ENCODE results near the gene PRKD2. TPM values are rescaled to one million over a fixed set of nuclear protein-coding genes. Genes with fewer than 3 reads are reported as not detected.
A peak's percentile ranks its signal among the peaks of the same experiment; 100 is the strongest.
"Not testable (repeated sequence)": the region's sequence is repeated elsewhere in the genome, so short reads cannot be mapped to it uniquely, and the experiment has no call there.

PRKD2 gene
- total RNA-seq, 2 experiments from 2014 or later: 167 to 177 TPM

DNA sequence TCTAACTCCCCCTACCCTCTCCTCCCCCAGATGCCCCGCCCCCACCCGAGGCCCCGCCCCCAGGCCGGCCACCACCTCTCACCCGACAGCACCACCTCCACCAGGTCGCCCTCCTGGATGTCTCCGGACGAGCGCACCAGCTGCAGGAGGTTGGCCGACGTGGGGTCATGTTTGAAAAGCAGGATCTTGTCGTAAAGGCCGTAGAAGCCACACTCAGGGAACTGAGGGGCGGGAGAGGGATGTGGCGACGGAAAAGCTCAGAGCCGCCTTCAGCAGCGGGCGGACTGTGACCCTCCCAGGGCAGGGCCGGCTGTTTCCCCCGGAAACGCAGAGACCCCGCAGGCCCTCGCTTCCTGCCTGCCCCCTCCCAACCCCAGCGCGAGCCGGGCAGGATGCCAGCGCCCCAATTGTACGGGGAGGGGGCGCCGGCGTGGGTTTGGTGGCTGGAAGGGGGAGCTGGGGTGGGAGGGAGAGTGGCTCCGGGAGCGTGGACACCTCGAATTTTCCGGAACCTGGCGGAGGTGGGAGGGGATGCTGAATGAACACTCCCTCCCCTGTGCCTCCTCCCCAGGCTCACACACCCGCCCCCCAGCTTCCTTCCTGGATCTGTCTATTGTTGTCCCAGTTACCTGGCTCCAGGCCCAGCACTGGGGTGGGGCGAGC, 3.0 kb downstream of the PRKD2 start:
- peak overlapping the region; percentile 97 for H3K4me3 Mint-ChIP-seq

GRCh38 chr19:46712768-46713338, 4.1 kb downstream of the PRKD2 start:
- ChIA-PET CTCF (interaction anchor here (1.2 to 5.6 kb wide), 3 partner anchors 9 to 38 kb away, joined by 3 to 50 read pairs (median 4); no protein-coding TSS in a partner anchor), POLR2A (interaction anchor here (0.6 to 5.1 kb wide), 7 partner anchors 8 to 112 kb away, joined by 3 to 40 read pairs (median 13); partner anchors contain the start of genes CALM3 and DACT3)
- H3K4me1 Mint-ChIP-seq: peaks cover 22% of the 10 kb centered on the region
- H3K9me3 Mint-ChIP-seq, H3K27me3 Mint-ChIP-seq, DNase-seq, H3K4me3 Mint-ChIP-seq: not testable (repeated sequence)
- peaks cover 54% of the 10 kb centered on the region for H3K36me3 Mint-ChIP-seq (ENCODE audit: low read depth)
- peak overlapping the region; percentile 95 for H3K27ac Mint-ChIP-seq

More for the DNA sequence above, 3.0 kb downstream of the PRKD2 start:
- ChIA-PET POLR2A (interaction anchor here (0.8 to 5.1 kb wide), 16 partner anchors 9 to 473 kb away, joined by 3 to 40 read pairs (median 6); partner anchors contain the start of genes CALM3, DACT3, SLC1A5 and ZC3H4), CTCF (interaction anchor here (0.8 to 5.6 kb wide), 7 partner anchors 10 to 113 kb away, joined by 3 to 50 read pairs (median 5); partner anchors contain the start of gene CALM3)
- peaks cover 33% of the 10 kb centered on the region for H3K4me1 Mint-ChIP-seq
- DNase-seq: peak; percentile 82
- peak overlapping the region; percentile 95 for H3K27ac Mint-ChIP-seq
- no peaks in the 10 kb centered on the region for H3K9me3 Mint-ChIP-seq
- no peaks in the 10 kb centered on the region for H3K27me3 Mint-ChIP-seq
- peaks cover 55% of the 10 kb centered on the region for H3K36me3 Mint-ChIP-seq (ENCODE audit: low read depth)

DNA sequence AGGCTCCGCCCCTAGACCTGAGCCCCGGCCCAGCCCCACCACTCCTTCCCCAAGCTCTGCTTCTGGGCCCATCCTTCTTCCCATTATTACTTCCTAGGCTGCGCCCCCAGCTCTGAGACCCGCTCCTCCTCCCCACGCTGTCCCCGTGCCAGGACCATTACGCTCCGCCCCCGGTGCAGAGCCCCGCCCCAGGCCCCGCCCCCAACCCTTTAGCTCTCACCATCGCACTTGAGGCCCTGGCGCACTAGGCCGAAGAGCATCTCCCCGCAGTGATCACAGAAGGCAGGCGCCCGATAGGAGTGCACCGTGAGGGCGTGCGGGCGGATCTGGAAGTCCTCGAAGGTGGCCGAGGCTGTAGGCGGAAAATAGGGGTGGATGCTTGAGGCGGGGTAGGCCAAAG, 6.2 kb downstream of the PRKD2 start:
- CTCF ChIA-PET: interaction anchor here (2.0 kb wide), 1 partner anchor 18 kb away, joined by 9 read pairs; no protein-coding TSS in a partner anchor
- H3K27me3 Mint-ChIP-seq: no peaks in the 10 kb centered on the region
- DNase-seq: no peak
- peaks cover 57% of the 10 kb centered on the region for H3K36me3 Mint-ChIP-seq (ENCODE audit: low read depth)
- H3K9me3 Mint-ChIP-seq: no peaks in the 10 kb centered on the region
- H3K4me1 Mint-ChIP-seq: peaks cover 22% of the 10 kb centered on the region
- H3K4me3 Mint-ChIP-seq: no peak overlapping the region
- H3K27ac Mint-ChIP-seq: no peak overlapping the region
- POLR2A ChIA-PET: interaction anchor here (0.8 kb wide), 1 partner anchor 14 kb away, joined by 3 read pairs; no protein-coding TSS in a partner anchor

- peaks cover 17% of the 10 kb centered on the region for H3K4me1 Mint-ChIP-seq
- H3K9me3 Mint-ChIP-seq: no peaks in the 10 kb centered on the region
- CTCF ChIA-PET: interaction anchor here (0.7 to 6.3 kb wide), 18 partner anchors 10 to 444 kb away, joined by 3 to 53 read pairs (median 5); partner anchors contain the start of gene PRKD2
- H3K27me3 Mint-ChIP-seq: no peaks in the 10 kb centered on the region
- peak; percentile 87 for DNase-seq
- H3K36me3 Mint-ChIP-seq (ENCODE audit: low read depth): peaks cover 61% of the 10 kb centered on the region
- no peak overlapping the region for H3K4me3 Mint-ChIP-seq
- POLR2A ChIA-PET: interaction anchor here (0.7 to 4.5 kb wide), 8 partner anchors 10 to 103 kb away, joined by 3 to 40 read pairs (median 4); partner anchors contain the start of gene PRKD2
- peak overlapping the region; percentile 59 for H3K27ac Mint-ChIP-seq
Measured at GRCh38 chr19:46704379-46705076, 12.4 kb downstream of the PRKD2 start.

GRCh38 chr19:46700704-46701103, 16.2 kb downstream of the PRKD2 start:
- Mint-ChIP-seq H3K36me3 (ENCODE audit: low read depth) (peaks cover 77% of the 10 kb centered on the region), H3K4me3 (no peak overlapping the region), H3K27me3 (no peaks in the 10 kb centered on the region), H3K27ac (no peak overlapping the region), H3K4me1 (peaks cover 17% of the 10 kb centered on the region), H3K9me3 (no peaks in the 10 kb centered on the region)
- ChIA-PET CTCF (no interaction called here), POLR2A (no interaction called here)
- no peak for DNase-seq

DNA sequence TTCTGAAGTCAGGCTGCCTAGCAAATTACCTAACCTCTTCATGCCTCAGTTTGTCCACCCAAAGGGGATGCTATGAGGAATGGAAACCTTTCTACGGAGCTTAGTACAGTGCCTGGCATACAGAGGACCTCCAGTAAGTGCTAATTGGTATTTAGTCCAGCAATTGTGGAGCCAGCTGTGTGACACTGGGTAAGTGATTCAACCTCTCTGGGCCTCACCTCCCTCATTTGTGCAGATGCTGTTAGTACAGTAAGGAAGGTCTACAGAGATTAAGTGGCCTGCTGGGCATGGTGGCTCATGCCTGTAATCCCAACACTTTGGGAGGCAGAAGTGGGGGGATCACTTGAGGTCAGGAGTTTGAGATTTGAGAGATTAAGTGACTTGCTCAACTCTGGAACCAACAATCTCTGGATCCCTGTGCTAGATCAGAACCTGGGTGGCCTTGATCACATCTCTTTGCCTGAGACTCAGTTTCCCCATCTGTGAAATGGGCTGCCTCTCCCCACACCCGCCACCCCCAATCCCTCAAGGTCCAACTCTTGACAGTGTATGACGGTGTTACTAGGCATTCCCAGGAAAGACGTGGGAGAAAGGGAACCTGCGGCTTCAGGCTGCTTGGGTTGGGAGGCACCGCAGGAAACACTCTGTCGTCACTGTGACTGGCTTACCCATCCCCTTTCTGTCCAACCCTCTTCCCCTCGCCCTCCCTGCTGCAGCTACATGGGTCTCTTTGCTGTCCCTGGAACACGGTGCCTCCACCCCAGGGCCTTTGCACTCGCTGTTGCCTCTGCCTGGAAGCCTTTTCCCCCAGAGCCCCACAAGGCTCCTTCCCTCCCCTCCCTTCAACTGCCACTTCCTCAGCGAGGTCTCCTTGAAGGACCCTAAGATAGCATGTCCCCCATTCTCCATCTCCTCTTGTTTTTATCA, 18.3 kb downstream of the PRKD2 start:
- ChIA-PET CTCF (no interaction called here), POLR2A (no interaction called here)
- H3K27ac Mint-ChIP-seq: no peak overlapping the region
- no peak for DNase-seq
- no peaks in the 10 kb centered on the region for H3K27me3 Mint-ChIP-seq
- no peaks in the 10 kb centered on the region for H3K9me3 Mint-ChIP-seq
- peaks cover 5% of the 10 kb centered on the region for H3K4me1 Mint-ChIP-seq
- no peak overlapping the region for H3K4me3 Mint-ChIP-seq
- peaks cover 75% of the 10 kb centered on the region for H3K36me3 Mint-ChIP-seq (ENCODE audit: low read depth)

DNA sequence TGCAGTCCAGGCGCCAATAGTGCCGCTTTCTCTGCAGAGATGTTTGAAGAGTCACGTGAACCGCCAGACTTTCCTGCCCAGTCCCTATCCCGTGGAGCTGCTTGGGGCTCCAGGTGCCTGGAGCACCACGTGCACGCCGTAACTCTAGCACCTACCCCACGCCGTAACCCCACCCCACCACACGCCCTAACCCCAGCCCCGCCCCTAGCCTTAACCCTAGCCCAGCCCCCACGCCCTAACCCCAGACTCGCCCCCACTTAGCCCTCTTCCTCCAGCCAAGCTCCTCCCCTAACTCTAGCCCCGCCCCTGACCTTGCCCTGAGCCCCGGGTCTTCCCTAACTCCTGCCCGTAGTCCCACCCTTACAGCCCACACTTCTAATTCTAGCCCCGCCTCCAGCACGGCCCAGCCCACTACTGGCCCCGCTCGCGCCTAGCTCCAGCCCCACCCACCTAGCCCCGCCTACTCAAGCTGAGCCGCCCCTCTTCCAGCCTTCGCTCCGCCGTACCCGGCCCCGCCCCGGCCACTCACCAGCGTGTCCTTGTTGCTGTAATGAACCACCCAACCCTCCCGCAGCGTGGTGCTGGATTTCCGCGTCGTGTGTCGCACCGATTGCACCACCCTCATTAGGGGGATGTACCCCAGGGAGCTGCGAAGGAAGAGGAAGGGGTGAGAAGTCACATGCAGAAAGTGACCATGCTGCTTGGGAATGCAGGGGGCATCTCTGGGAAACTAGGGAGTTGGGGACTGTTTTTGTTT, 19.5 kb downstream of the PRKD2 start:
- peak; percentile 23 for DNase-seq
- Mint-ChIP-seq H3K4me3 (no peak overlapping the region), H3K9me3 (no peaks in the 10 kb centered on the region), H3K27ac (no peak overlapping the region), H3K4me1 (peaks cover 5% of the 10 kb centered on the region), H3K36me3 (ENCODE audit: low read depth) (peaks cover 79% of the 10 kb centered on the region), H3K27me3 (no peaks in the 10 kb centered on the region)
- ChIA-PET CTCF (interaction anchor here (0.6 to 1.0 kb wide), 2 partner anchors 31 to 331 kb away, joined by 3 read pairs; no protein-coding TSS in a partner anchor), POLR2A (interaction anchor here (0.8 to 1.8 kb wide), 3 partner anchors 13 to 21 kb away, joined by 3 to 4 read pairs (median 3); no protein-coding TSS in a partner anchor)

DNA sequence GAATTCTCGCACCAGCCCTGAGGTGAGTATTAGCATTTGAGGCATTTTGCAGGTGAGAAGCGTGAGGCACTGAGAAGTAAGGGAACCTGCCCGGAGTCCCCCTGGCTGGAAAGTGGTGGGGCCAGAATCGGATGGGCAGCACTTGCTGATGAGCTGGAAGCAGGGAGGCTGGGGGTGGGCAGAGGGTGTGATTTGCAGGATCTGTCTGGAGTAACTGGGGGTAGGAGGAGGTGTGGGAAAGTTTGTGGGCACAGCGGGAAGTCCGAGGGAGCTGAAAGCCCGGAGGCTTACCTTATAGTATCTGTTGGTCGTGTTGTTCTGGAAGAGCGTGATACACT, 20.1 kb downstream of the PRKD2 start:
- Mint-ChIP-seq H3K27me3 (no peaks in the 10 kb centered on the region), H3K4me3 (no peak overlapping the region), H3K27ac (no peak overlapping the region), H3K36me3 (ENCODE audit: low read depth) (peaks cover 80% of the 10 kb centered on the region), H3K9me3 (no peaks in the 10 kb centered on the region), H3K4me1 (peaks cover 5% of the 10 kb centered on the region)
- ChIA-PET POLR2A (interaction anchor here (0.8 to 1.8 kb wide), 2 partner anchors 14 to 21 kb away, joined by 3 read pairs; no protein-coding TSS in a partner anchor), CTCF (interaction anchor here (0.6 to 1.0 kb wide), 2 partner anchors 11 to 32 kb away, joined by 3 to 4 read pairs; no protein-coding TSS in a partner anchor)
- no peak for DNase-seq

- H3K27me3 Mint-ChIP-seq: no peaks in the 10 kb centered on the region
- peaks cover 82% of the 10 kb centered on the region for H3K36me3 Mint-ChIP-seq (ENCODE audit: low read depth)
Measured at GRCh38 chr19:46696052-46696451, 20.9 kb downstream of the PRKD2 start.

DNA sequence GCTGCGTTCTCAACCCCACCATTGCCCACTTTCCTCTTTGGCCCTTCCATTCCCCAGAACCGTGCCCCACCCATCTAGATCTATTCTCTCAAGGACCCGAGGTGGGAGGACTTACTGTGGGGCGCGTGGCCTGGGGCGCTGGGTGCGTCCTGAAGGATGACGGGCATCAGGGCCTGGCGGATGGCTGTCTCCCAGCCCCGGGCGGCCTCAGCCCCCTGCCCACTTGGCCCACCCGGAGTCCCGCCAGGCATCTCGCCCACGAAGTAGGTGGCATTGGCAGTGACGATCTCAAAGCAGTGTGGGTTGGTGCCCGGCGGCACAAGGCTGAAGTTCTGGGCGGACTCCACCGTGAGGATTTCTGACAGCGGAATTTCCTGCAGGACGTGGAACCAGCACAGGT, 23.2 kb downstream of the PRKD2 start:
- Mint-ChIP-seq H3K4me3 (no peak overlapping the region), H3K9me3 (no peaks in the 10 kb centered on the region), H3K36me3 (ENCODE audit: low read depth) (peaks cover 85% of the 10 kb centered on the region), H3K27me3 (no peaks in the 10 kb centered on the region), H3K27ac (no peak overlapping the region), H3K4me1 (no peaks in the 10 kb centered on the region)
- CTCF ChIA-PET: no interaction called here
- no peak for DNase-seq
- POLR2A ChIA-PET: interaction anchor here (1.4 kb wide), 1 partner anchor 11 kb away, joined by 4 read pairs; no protein-coding TSS in a partner anchor

More at GRCh38 chr19:46696052-46696451, 20.9 kb downstream of the PRKD2 start:
- H3K27ac Mint-ChIP-seq: no peak overlapping the region
- no peak for DNase-seq
- peaks cover 2% of the 10 kb centered on the region for H3K4me1 Mint-ChIP-seq
- POLR2A ChIA-PET: interaction anchor here (1.8 kb wide), 1 partner anchor 15 kb away, joined by 3 read pairs; no protein-coding TSS in a partner anchor
- no peaks in the 10 kb centered on the region for H3K9me3 Mint-ChIP-seq
- H3K4me3 Mint-ChIP-seq: no peak overlapping the region
- CTCF ChIA-PET: interaction anchor here (0.6 kb wide), 1 partner anchor 12 kb away, joined by 4 read pairs; no protein-coding TSS in a partner anchor

- H3K36me3 Mint-ChIP-seq (ENCODE audit: low read depth): peaks cover 83% of the 10 kb centered on the region
- DNase-seq: no peak
- POLR2A ChIA-PET: interaction anchor here (1.4 kb wide), 1 partner anchor 12 kb away, joined by 4 read pairs; no protein-coding TSS in a partner anchor
- H3K9me3 Mint-ChIP-seq: no peaks in the 10 kb centered on the region
- H3K27me3 Mint-ChIP-seq: no peaks in the 10 kb centered on the region
- H3K4me1 Mint-ChIP-seq: no peaks in the 10 kb centered on the region
- CTCF ChIA-PET: no interaction called here
- H3K27ac Mint-ChIP-seq: peak overlapping the region; percentile 8
- H3K4me3 Mint-ChIP-seq: no peak overlapping the region
Measured at GRCh38 chr19:46692918-46693722, 23.8 kb downstream of the PRKD2 start.
